Activated T-helper 1 cell treated with Interleukin-2 at 50 U/mL for 16 hours (primary cell): Measurements from ENCODE around the gene ACSL4.
"Not testable (repeated sequence)": the region's sequence is repeated elsewhere in the genome, so short reads cannot be mapped to it uniquely, and the experiment has no call there.

Experiments
- DNase-seq: peaks from one replicate; pipeline ENCODE4 v3.0.0-alpha.2; 2020; ENCODE audit warnings: low read depth

ACSL4 gene

DNA sequence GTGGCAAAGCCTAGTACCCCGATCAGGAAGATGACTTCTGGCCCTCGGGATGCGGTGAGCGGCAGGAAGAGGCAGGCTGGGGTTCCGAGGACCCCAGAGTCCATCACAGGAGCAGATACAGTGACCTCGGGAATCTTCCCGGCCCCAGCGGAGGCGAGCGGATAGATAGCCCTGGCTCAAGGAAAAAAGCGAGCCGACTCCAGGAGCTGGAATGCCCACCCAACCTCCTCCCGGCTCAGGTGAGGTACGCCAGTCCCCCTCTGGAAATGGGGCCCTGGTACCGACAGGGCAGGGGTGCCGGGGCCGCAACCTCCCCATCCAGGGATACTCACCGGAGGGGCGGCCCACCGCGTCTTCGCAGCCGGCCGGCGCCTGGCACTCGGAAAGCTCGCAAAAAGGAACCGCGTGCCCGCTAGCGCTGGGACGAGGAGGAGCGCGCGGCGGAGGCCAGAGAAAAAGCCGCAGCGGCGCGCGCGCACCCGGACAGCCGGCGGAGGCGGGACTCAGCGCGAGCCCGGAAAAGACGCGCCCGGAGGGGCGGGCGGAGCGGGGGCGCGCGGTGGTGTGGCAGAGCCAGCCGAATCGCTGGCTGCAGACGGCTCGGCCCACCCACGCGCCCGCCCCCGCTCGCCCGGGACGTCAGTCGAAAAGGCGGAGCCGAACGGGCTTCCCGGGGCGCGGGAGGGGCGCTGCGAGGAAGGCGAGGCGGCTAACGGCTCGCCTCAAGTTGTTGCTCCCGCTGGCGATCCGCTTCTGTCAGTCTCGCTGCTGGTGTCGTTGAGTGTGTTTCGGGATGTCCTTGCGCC is at the start of gene ACSL4:
ACSL4 (minus strand) TSS at position 451 of the 806 bp plus-strand sequence. CDS start 49,894 bp downstream, outside the sequence.
- peak; percentile 75 for DNase-seq

DNA sequence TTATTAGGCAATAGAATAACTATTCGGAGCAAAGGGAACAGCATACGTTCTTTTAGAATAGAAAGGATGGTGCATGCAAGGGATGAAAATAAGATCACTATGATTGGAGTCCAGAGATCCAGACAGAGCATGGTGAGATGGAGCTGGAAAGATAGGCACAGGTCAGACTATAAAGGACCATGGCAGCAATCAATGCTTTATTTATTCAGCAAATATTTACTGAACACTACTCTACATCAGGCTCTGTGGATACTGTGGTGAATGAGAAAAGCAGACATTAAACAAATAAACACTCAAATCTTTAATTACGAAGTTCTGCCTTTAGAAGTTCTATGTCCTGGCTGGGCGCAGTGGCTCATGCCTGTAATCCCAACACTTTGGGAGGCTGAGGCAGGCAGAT is 44.7 kb upstream of the ACSL4 start:
- DNase-seq, result no peak

DNA sequence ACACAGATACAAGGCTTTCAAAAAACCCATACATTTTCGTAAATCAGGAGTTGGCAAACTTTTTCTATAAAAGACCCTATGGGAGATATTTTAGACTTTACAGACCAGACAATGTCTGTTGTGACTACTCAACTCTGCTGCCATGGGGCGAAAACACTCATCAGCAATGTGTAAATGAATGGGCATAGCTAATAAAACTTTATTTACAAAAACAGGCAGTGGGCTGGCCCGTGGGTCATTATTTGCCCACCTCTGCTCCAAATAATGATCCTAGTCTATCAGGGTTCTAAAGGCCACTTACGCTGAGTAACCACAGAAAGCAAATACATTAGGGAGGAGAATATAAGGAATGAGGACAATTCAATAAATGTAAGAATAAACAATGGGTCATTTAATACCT is 43.9 kb upstream of the ACSL4 start:
- no peak for DNase-seq

DNA sequence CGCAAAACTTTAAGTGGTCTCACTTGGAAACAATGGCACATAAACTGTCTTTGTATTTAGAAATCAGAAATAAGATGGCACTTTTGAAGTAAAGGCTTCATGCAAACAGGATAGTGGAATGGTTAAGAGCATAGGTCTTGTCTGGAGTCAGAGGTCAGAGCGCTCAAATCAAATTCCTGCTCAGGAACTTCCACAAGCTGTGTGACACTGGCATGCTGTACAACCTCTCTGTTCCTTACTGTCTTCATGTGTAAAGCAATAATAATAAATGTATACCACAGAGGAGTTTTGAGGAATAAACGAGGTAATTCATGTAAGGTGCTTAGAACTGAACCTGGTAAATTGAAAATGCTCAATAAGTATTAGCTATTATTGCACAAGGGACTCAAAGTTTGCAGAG is 43.4 kb upstream of the ACSL4 start:
- no peak for DNase-seq

DNA sequence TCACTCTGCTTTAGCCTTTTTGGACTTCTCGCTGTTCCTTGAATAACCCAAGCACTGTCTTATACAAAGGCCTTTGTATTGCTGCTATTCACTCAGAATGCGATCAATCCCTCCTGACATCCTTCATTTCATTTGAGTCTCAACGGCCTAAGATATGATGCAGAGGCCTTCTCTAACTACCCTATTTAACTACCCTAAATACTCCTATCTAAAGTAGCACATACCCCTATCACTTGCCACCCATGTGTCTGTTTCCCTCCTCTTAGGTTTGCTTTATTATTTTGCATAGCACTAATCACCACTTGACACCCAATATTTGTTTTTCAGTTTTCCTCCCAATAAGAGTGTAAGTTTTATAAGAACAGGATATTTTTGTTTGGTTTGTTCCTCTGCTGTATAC is 42.3 kb upstream of the ACSL4 start:
- no peak for DNase-seq

DNA sequence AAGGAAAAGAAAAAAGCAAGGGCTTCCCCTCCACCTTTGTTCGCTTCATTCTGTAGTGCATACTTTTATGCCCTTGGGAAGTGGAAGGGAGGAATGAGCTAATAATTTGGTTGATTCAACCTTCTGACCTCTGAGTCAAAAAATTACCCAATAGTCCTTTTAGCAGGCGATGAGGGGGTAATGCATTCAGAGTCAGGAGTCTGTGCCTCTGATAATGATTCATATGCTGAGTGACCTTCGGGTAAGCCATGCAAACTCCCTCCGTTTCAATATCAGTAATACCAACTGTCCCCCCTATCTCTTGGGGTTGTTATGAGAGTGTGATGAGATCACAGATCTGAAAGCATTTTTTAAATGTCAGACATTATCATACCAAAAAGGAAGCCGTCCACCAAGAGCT is 41.6 kb upstream of the ACSL4 start:
- no peak for DNase-seq

DNA sequence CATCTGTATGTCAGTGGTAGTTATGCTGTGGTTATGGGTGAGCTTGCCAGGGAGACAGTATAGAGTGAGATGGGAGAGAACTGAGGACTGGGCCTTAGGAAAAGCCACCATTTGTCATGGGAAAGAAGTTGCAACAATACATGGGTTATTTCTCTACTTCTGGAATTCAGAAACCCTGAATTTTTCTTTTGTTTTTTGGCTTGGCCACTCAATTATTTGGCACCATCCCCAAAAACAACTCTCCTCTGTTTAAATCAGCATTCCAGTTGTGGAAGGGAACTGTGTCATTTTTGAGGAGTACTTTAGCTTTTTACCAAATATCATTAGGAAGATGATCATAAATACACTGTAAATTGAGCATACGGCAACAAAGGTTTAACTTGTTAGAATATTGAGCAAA is 41.1 kb upstream of the ACSL4 start:
- DNase-seq, result no peak

DNA sequence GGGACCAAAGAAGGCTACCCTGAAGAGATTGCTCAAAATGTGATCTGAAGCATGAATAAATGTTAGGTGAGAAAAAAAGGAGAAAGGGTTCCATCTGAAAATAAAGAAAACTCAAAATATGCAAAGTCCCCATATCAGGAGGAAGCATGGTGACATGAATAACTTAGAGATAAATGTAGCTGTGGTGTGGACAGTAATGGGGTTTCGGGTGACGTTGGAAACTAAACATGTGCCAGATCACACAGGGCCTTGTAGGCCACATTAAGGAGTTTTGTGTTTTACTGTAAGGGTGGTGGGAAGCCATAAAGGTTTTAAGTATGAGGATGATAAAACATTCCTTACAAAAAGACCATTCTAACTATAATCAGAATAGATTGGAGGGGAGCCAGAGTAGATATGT is 40.3 kb upstream of the ACSL4 start:
- DNase-seq, result no peak

DNA sequence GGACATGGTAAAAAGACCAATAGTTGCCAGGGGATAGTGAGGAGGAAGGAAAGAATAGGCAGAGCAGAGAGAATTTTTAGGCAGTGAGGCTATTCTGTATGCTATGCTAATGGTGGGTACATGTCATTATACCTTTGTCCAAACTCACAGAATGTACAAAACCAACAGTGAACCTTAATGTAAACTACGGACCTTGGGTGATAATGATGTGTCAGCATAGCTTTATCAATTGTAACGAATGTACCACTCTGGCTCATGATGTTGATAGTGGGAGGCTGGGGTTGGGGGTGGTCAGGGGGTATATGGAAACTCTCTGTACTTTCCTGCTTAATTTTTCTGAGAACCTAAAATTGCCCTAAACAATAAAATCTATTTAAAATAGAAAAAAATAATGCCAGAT is 37.7 kb upstream of the ACSL4 start:
- DNase-seq, result no peak

DNA sequence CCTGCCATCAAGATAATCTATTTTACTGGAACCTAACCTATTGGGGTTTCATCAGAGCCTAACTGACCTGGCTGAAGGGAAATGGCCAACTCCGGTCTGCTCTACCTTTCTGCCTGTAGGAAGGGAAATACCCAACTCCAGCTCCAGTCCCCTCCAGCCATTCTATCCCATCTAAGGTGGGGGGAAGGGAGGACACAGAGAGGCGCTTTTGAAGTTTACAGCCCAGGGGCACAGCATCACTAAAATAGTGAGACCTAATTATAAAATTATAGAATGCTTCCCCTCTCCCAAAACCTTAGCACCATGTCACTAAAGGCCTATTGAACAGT is 27.8 kb upstream of the ACSL4 start:
- DNase-seq, result no peak

DNA sequence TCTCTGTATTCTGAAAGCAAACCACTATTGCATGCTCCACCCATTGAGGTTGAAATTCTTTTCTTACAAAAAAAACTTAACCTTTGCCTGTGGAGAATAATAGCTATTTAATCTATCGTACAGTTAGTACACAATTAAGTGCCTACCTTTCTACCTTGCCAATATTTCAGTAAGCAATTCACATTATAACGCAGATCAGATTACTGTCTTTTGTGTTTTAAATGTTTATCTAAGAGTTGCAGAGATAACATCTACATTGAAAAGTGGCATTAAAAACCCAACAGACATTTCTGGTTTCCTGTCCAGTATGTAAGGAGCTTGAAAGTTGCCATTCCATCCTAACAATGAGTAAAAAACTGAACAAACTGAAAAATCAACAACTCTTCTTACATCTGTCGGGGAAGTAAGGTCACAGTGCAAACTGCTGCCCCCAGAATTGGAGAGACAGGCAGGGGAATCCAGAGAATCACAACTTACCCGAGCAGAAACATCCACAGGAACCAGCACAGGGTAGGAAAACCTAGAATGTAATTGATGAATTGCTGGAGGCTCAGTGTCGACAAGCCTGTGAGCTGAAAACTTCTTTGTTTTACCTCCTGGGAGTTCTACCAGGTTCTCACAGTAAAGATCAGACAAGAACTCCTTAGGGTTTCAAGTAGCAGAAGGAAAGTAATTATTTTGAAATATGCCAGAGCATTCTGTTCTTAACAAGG is 27.3 kb upstream of the ACSL4 start:
- DNase-seq, result no peak

DNA sequence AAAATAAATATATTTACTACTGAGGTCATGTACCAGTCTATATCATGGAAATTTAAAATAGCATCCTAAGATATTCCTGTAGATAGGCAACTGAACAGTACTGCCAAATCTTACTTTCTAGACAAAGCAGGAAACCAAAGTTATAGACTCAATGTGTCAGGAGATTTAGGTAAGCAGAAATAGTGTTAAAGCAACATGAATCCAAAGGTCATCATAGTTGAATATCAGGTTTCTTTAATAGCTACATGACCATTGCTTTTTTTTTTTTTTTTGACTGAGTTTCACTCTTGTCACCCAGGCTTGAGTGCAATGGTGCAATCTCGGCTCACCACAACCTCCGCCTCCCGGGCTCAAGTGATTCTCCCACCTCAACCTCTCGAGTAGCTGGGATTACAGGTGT is 20.2 kb upstream of the ACSL4 start:
- DNase-seq, result no peak

DNA sequence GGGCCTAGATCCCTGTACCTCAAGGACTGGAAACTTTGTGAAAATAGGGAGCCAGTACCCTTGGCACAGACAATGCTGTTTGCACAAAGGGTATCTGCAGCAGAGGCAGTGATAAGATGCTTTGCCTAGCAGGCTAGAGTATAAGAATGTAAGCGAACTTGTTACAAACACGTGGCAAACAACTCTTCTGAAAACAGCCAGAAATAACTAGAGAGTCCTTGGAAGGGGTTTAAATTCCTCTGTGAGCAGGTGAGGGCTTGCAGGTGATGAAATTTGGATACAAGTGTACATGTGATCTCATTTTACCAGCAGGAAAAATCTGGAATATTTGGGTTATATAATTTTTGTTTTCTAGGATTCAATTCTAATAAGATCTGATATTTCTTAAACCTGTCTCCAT is 18.6 kb upstream of the ACSL4 start:
- no peak for DNase-seq

DNA sequence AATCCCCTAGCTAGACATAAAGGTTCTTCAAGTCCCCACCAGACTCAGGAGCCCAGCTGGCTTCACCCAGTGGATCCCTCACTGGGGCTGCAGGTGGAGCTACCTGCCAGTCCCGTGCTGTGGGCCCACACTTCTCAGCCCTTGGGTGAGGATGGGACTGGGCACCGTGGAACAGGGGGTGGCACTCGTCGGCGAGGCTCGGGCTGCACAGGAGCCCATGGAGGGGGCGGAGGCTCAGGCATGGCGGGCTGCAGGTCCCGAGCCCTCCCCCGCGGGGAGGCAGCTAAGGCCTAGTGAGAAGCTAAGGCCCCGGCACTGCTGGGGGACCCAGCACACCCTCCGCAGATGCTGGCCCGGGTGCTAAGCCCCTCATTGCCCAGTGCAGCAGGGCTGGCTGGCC is 16.1 kb upstream of the ACSL4 start:
- DNase-seq, result no peak

DNA sequence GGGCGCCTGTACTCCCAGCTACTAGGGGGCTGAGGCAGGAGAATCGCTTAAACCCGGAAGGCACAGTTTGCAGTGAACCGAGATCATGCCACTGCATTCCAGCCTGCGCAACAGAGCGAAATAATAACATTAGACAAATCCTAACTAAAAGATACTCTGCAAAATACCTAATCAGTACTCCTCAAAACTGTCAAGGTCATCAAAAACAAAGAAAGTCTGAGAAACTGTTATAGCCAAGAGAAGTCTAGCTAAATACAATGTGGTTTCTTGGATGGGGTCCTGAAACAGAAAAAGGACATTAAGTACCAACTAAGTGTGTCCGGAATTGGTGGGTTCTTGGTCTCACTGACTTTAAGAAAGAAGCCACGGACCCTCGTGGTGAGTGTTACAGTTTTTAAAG is 14.6 kb upstream of the ACSL4 start:
- DNase-seq, result no peak

DNA sequence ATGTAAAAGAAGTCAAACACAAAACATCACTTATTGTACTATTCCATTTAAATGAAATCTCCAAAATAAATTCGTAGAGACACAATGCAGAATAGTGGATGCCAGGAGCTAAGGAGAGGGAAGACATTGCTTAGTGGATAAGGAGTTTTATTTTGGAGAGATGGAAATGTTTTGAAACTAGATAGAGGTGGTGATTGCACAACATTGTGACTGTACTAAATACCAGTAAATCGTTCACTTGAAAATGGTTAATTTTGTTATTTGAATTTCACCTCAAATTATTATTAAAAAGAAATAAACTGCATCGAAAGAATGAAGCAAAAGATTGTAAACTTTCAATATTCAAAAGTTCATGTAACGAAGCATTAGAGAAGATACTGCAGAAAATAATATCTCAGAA is 9.7 kb upstream of the ACSL4 start:
- DNase-seq, result no peak

DNA sequence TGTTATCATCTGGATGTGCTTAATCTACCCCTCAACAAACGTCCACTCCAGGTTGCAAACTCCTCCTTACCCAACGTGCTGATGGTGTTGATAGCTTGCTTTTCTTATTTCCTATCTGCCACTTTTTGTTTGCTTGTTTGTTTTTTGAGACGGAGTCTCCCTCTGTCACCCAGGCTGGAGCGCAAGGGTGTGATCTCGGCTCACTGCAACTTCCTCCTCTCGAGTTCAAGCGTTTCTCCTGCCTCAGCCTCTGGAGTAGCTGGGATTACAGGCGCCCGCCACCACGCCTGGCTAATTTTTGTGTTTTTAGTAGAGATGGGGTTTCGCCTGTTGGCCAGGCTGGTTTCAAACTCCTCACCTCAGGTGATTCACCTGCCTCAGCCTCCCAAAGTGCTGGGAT is 7.8 kb upstream of the ACSL4 start:
- not testable (repeated sequence) for DNase-seq

DNA sequence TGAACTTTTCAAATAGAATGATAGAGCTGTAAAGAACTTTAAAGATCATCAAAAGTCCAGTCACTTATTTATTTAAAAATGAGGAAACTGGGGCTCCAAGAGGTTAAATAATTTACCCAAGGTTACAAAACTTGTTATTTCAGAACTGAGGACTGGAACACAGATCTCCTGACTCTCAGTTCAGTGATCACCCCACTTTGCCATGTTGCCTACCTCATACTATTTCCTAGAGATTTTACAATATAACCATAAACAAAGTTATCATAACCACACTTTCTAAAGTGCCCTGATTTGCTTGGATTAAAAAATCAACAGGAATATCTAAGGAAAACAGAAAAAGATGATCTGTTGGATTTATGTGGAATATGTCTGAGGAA is 7.4 kb upstream of the ACSL4 start:
- no peak for DNase-seq

DNA sequence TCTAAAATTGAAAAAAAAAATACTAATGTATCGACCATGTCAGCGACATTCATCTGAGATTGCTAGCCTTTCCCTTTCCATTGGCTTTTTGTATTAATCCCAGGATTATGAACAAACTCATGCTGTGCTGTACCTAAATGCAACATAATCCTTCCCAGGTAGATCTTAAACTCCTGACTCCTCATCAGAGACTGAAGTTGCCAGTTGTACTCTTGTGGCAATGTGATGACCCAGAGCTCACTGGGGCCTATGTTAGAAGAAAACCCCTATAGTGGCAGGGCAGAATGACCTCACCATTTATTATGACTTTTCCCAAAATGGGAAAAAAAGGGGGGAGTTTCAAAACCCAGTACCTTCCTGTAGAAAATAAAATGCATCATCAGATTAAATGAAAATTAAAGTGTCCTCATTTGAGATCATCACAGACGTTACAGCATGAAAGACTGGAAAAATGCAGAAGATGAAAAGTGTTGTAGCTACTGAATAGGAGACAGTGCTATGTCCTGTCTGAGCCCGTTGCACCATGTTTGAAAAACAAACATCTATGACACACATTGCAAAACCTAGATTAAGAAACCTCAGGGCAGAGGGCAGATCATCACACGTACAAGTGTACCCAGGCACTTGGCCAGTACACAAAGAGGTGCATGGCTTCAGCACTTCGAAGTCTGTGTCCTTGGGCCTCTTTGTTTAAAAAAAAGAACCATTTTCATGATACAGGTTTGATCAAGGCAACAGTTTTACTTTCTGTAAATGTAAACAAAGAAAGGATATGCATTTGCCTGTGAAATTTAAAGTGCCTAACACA is 6.8 kb upstream of the ACSL4 start:
- no peak for DNase-seq

DNA sequence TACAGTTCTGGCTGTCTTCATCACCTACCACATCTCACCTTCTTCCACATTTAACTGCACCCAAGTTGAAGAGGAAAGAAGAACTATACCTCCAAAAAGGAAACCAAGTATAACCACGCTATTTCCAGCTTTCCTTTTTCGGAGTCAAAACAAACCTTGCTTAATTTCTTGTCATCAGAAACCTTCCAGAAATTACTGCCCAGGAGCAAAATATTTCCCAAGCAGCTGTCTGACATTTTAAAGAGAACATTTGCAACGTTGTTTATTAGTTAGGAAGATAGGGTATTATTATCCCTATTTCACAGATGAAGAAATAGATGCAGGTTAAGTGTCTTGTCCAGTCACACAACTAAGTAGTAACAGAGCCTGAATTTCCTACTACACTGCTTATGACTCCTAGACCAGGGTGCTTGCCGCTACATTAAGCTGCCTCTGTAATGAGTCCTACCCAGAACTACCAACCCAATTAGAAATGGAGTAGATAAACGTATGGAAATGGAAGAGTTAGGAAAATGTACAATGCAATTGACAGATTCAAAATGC is 2.2 kb upstream of the ACSL4 start:
- no peak for DNase-seq

DNA sequence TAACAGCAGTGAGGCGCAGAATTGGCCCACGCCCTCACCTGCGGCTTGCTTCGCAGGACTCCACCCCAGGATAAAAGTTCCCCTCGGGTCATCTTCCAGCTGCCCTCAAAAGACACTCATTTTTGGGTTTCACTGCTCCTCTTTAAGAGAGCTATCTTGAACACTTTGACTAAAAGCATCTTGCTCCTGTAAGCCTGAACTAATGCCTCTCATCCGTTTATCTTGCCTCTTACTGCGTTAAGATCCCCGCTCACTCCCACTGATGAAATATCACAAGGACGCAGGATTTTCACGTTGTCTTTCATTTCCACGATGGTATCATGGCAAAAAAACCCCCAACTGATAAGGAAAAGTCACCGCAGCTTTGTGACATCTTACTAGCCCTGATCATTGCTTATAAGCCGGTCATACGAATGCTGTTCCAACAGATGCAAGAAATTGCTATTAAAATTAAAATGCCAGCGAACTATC is 591 bp upstream of the ACSL4 start:
- no peak for DNase-seq

DNA sequence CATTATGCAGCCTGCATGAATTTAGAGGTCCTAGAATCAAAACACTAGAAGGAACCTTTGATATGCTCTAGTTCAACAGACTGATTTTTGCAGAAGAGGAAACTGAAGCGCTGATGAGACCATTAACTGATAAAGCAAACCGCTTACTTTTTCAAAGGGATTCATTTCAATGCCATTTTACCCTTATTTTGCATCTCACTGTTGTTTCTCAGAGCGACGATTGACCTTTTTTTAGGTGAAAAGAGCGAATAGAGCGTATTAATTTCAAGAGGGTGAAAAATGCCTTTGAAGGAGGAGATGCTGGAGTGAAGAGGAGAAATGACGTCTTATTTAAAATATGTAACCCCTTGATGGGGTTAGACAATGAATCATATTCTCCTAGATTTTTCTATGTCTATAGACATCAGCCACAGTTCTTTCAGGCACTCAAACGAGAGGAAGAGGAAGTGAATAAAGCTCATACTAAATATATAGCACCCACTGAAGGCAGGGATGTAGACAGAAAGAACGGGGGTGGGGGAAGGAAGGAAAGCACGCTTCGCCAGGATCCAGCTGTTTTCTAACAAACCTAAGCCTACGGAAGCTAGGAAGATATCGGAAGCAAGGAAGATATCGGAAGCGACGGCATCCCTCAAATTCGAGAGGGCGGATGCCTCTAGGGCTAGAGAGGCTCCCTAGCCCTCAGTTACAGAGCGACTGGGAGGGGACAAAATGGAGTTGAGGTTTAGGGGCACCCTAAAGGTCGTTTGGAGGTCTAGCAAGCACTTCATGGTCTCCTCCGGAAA is 848 bp downstream of the ACSL4 start:
- no peak for DNase-seq
